ENCODE data around the gene BIRC7.

DNA sequence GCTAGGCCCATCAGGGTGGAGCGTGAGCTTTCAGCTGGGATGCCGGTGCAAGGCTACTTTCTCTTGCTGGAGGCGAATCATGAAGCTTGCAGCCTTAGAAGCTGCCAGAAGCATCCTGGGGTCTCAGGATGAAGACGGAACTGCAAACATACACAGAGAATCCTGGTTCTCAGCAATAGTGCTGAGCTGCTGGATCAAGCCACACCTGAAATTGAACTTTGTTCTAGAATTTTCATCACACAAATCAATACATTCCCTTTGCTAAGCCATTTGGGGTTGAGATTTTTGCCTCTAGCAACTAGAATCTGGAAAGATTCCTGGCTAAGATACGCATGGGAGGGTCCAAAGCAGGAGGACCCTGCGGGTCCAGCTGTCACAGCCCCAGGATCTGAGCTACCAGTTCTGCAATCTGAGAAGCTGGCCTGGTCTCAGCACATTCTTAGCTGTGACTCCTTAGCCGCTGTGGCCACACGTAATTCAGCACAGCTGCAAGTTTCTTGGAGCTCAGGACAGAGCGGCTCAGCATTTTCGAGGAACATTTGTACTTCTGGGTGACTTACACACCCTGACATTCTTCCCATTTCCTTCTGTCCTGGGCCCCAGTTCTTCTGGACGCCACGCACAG, 30.3 kb downstream of the BIRC7 start:
- TF ChIP-seq SUZ12 (IDR thresholded peaks at IDR 0.05) (no peak), ARNT (IDR thresholded peaks at IDR 0.05) (no peak), FOXM1 (IDR thresholded peaks at IDR 0.05; ENCODE audit: borderline replicate concordance) (no peak), BHLHE40 (IDR thresholded peaks at IDR 0.05; ENCODE audit: borderline replicate concordance) (no peak), ZNF384 (IDR thresholded peaks at IDR 0.05) (no peak), L3MBTL2 (conservative IDR thresholded peaks at IDR 0.05) (no peak)

Measured in HEK293T (cell line).